Loucy (cell line): ENCODE data around the gene NPTXR.

Experiments
- H2AFZ ChIP-seq: fragments of 200-600 bp; sonication (generic); 2 replicates; pipeline ENCODE4 v1.6.0; 2016; ENCODE audit warnings: antibody characterized with exemption, mild to moderate bottlenecking, low read length, moderate library complexity
- H3F3A ChIP-seq: fragments of 200-600 bp; 2 replicates; pipeline ENCODE4 v1.6.0; 2016; ENCODE audit warnings: antibody characterized with exemption, low read depth, mild to moderate bottlenecking
- H3K27me3 ChIP-seq: fragments of 200-600 bp; sonication (generic); 2 replicates; pipeline ENCODE4 v1.6.1; 2014; ENCODE audit warnings: low read length, mild to moderate bottlenecking; ENCODE audit not compliant: insufficient read depth, poor library complexity, severe bottlenecking
- H3K36me3 ChIP-seq: fragments of 200-600 bp; sonication (generic); 2 replicates; pipeline ENCODE4 v1.6.1; 2016; ENCODE audit warnings: low read length; ENCODE audit not compliant: insufficient read depth
- H3K4me1 ChIP-seq: fragments of 200-600 bp; sonication (generic); 2 replicates; pipeline ENCODE4 v1.5.1; 2014; ENCODE audit warnings: low read length, mild to moderate bottlenecking; ENCODE audit not compliant: insufficient read depth, poor library complexity, severe bottlenecking
- H3K4me2 ChIP-seq: fragments of 200-600 bp; sonication (generic); 2 replicates; pipeline ENCODE4 v1.6.0; 2014; ENCODE audit warnings: antibody characterized with exemption, low read length, low read depth, mild to moderate bottlenecking; ENCODE audit not compliant: poor library complexity, severe bottlenecking
- H3K4me3 ChIP-seq: fragments of 200-600 bp; sonication (generic); 2 replicates; pipeline ENCODE4 v1.5.1; 2014; ENCODE audit warnings: low read length, mild to moderate bottlenecking, mixed read lengths; ENCODE audit not compliant: poor library complexity, severe bottlenecking
- H3K79me2 ChIP-seq: fragments of 200-600 bp; sonication (generic); 2 replicates; pipeline ENCODE4 v1.6.1; 2014; ENCODE audit warnings: low read length; ENCODE audit not compliant: insufficient read depth
- H3K9ac ChIP-seq: fragments of 200-600 bp; sonication (generic); 2 replicates; pipeline ENCODE4 v1.6.0; 2014; ENCODE audit warnings: mild to moderate bottlenecking, low read depth, low read length, moderate library complexity; ENCODE audit not compliant: poor library complexity, severe bottlenecking
- H3K9me2 ChIP-seq: fragments of 200-600 bp; sonication (generic); replicated peaks from 2 replicates; pipeline ENCODE4 v1.6.1; 2016; ENCODE audit warnings: low read depth, low read length, mixed read lengths
- H3K9me3 ChIP-seq: fragments of 200-600 bp; sonication (generic); 2 replicates; pipeline ENCODE4 v1.6.1; 2014; ENCODE audit warnings: mild to moderate bottlenecking, antibody characterized with exemption, low read length, low read depth; ENCODE audit not compliant: insufficient read depth
- H4K20me1 ChIP-seq: fragments of 200-600 bp; sonication (generic); 2 replicates; pipeline ENCODE4 v1.6.0; 2014; ENCODE audit warnings: antibody characterized with exemption, low read length, mild to moderate bottlenecking; ENCODE audit not compliant: insufficient read depth, poor library complexity, severe bottlenecking
- CTCF ChIP-seq: fragments of 200-600 bp; sonication (generic); conservative IDR thresholded peaks from 2 replicates; pipeline ENCODE4 v1.5.1; 2014; ENCODE audit warnings: mild to moderate bottlenecking, antibody characterized with exemption, low read length
- EZH2phosphoT487 ChIP-seq: fragments of 200-600 bp; IDR thresholded peaks from 2 replicates; pipeline ENCODE4 v1.6.1; 2018; ENCODE audit warnings: antibody characterized with exemption, mild to moderate bottlenecking, moderate library complexity, borderline replicate concordance

Gene NPTXR

GRCh38 chr22:38775656-38776055 is 68.2 kb downstream of the NPTXR start:
- no peaks in the 10 kb centered on the region for H3K9me3 ChIP-seq
- no peak overlapping the region for H3K4me3 ChIP-seq
- H3K36me3 ChIP-seq = no peaks in the 10 kb centered on the region
- peaks cover 15% of the 10 kb centered on the region for H3K4me1 ChIP-seq
- H3K9me2 ChIP-seq = no peaks in the 10 kb centered on the region
- no peaks in the 10 kb centered on the region for H4K20me1 ChIP-seq
- H3K9ac ChIP-seq = no peak overlapping the region
- TF ChIP-seq CTCF = no peak
- TF ChIP-seq EZH2phosphoT487 = no peak
- H3F3A ChIP-seq = no peaks in the 10 kb centered on the region
- no peaks in the 10 kb centered on the region for H3K27me3 ChIP-seq
- H3K79me2 ChIP-seq = no peaks in the 10 kb centered on the region
- H3K4me2 ChIP-seq = no peak overlapping the region
- H2AFZ ChIP-seq = no peak overlapping the region

- no peaks in the 10 kb centered on the region for H3K27me3 ChIP-seq
- H3K79me2 ChIP-seq = no peaks in the 10 kb centered on the region
- no peak overlapping the region for H3K9ac ChIP-seq
- H3K4me2 ChIP-seq = no peak overlapping the region
- no peaks in the 10 kb centered on the region for H3K36me3 ChIP-seq
- no peaks in the 10 kb centered on the region for H3K9me3 ChIP-seq
- H4K20me1 ChIP-seq = no peaks in the 10 kb centered on the region
- H2AFZ ChIP-seq = no peak overlapping the region
- TF ChIP-seq CTCF = no peak
- no peak for TF ChIP-seq EZH2phosphoT487
- H3K9me2 ChIP-seq = no peaks in the 10 kb centered on the region
- peaks cover 15% of the 10 kb centered on the region for H3K4me1 ChIP-seq
- no peaks in the 10 kb centered on the region for H3F3A ChIP-seq
- no peak overlapping the region for H3K4me3 ChIP-seq
Observed at GRCh38 chr22:38774496-38775166, 69.2 kb downstream of the NPTXR start.

- Histone ChIP-seq H3K9me3 (no peaks in the 10 kb centered on the region), H3K27me3 (no peaks in the 10 kb centered on the region), H3K4me3 (no peak overlapping the region), H3K36me3 (no peaks in the 10 kb centered on the region), H3K4me1 (peaks cover 15% of the 10 kb centered on the region), H3F3A (no peaks in the 10 kb centered on the region), H3K9ac (no peak overlapping the region), H3K4me2 (no peak overlapping the region), H3K9me2 (no peaks in the 10 kb centered on the region), H4K20me1 (no peaks in the 10 kb centered on the region), H2AFZ (no peak overlapping the region), H3K79me2 (no peaks in the 10 kb centered on the region)
- TF ChIP-seq EZH2phosphoT487 (no peak), CTCF (no peak)
Observed at GRCh38 chr22:38773363-38773946, 70.4 kb downstream of the NPTXR start.
